Measurements from ENCODE around the gene MRPL20. TPM values are rescaled to one million over a fixed set of nuclear protein-coding genes. Genes with fewer than 3 reads are reported as not detected.
"Not testable (repeated sequence)": the region's sequence is repeated elsewhere in the genome, so short reads cannot be mapped to it uniquely, and the experiment has no call there.

MRPL20 gene
- total and polyA plus RNA-seq, 4 experiments from 2014 or later: 119 to 202 (median 147) TPM

- H3K36me3 Mint-ChIP-seq: no peaks in the 10 kb centered on the region
- H3K4me3 Mint-ChIP-seq: no peak overlapping the region
- Histone ChIP-seq H3K36me3 (ENCODE audit: insufficient read depth, low read length) (no peaks in the 10 kb centered on the region), H3K27ac (ENCODE audit: low read depth, low read length) (no peak overlapping the region), H3K9me3 (ENCODE audit: control insufficient read depth in 1 of 2, low read length in 2 of 2) (no peaks in the 10 kb centered on the region), H3K27me3 (ENCODE audit: insufficient read depth, low read length) (no peaks in the 10 kb centered on the region), H3K4me1 (ENCODE audit: insufficient read depth, low read length) (no peaks in the 10 kb centered on the region), H3K4me3 (ENCODE audit: low read length in 2 of 2) (no peak overlapping the region)
- ChIA-PET CTCF (ENCODE audit: partially characterized antibody) (no interaction called here), POLR2A (ENCODE audit: partially characterized antibody) (no interaction called here)
- H3K9me3 Mint-ChIP-seq: no peaks in the 10 kb centered on the region
- H3K4me1 Mint-ChIP-seq: peaks cover 0 to 8% (median under 1%) of the 10 kb centered on the region in 4 donors
- H3K27ac Mint-ChIP-seq: no peak overlapping the region
- intact Hi-C loops (cut with micrococcal nuclease): no loop called here
- H3K27me3 Mint-ChIP-seq: peaks cover 8 to 10% of the 10 kb centered on the region in 2 donors
- DNase-seq: peak in 1 of 5 donors; percentile 9
Observed at GRCh38 chr1:1419363-1419812, 12.3 kb upstream of the MRPL20 start.

- no peak overlapping the region for H3K4me3 ChIP-seq (ENCODE audit: low read length in 2 of 2)
- H3K27ac Mint-ChIP-seq: peak overlapping the region in 1 of 7 donors; percentile 36
- H3K4me1 ChIP-seq (ENCODE audit: insufficient read depth, low read length): no peaks in the 10 kb centered on the region
- no peaks in the 10 kb centered on the region for H3K36me3 Mint-ChIP-seq
- H3K27me3 ChIP-seq (ENCODE audit: insufficient read depth, low read length): no peaks in the 10 kb centered on the region
- no peak overlapping the region for H3K4me3 Mint-ChIP-seq
- peak in 1 of 5 donors; percentile 32 for DNase-seq
- CTCF ChIA-PET (ENCODE audit: partially characterized antibody): no interaction called here
- H3K27ac ChIP-seq (ENCODE audit: low read depth, low read length): no peak overlapping the region
- no peaks in the 10 kb centered on the region for H3K36me3 ChIP-seq (ENCODE audit: insufficient read depth, low read length)
- peaks cover 0 to 8% (median under 1%) of the 10 kb centered on the region in 4 donors for H3K4me1 Mint-ChIP-seq
- no peaks in the 10 kb centered on the region for H3K9me3 Mint-ChIP-seq
- peaks cover 8 to 10% of the 10 kb centered on the region in 2 donors for H3K27me3 Mint-ChIP-seq
- no peaks in the 10 kb centered on the region for H3K9me3 ChIP-seq (ENCODE audit: control insufficient read depth in 1 of 2, low read length in 2 of 2)
- intact Hi-C loops (cut with micrococcal nuclease): no loop called here
- POLR2A ChIA-PET (ENCODE audit: partially characterized antibody): no interaction called here
Observed at GRCh38 chr1:1418464-1419362, 11.6 kb upstream of the MRPL20 start.

- H3K27ac ChIP-seq (ENCODE audit: low read depth, low read length); H3K9me3 Mint-ChIP-seq; CTCF ChIA-PET (ENCODE audit: partially characterized antibody); H3K27me3 ChIP-seq (ENCODE audit: insufficient read depth, low read length); H3K4me3 ChIP-seq (ENCODE audit: low read length in 2 of 2); POLR2A ChIA-PET (ENCODE audit: partially characterized antibody); H3K27me3 Mint-ChIP-seq; DNase-seq; H3K36me3 ChIP-seq (ENCODE audit: insufficient read depth, low read length); H3K36me3 Mint-ChIP-seq; H3K4me3 Mint-ChIP-seq; H3K9me3 ChIP-seq (ENCODE audit: control insufficient read depth in 1 of 2, low read length in 2 of 2); H3K4me1 ChIP-seq (ENCODE audit: insufficient read depth, low read length); intact Hi-C loops (cut with micrococcal nuclease); H3K4me1 Mint-ChIP-seq: not testable (repeated sequence)
- H3K27ac Mint-ChIP-seq: peak overlapping the region in 2 of 7 donors; percentile 2 to 36
Observed at GRCh38 chr1:1417825-1418463, 10.9 kb upstream of the MRPL20 start.

GRCh38 chr1:1417396-1417795, 10.3 kb upstream of the MRPL20 start:
- H3K9me3 Mint-ChIP-seq; intact Hi-C loops (cut with micrococcal nuclease); H3K27ac Mint-ChIP-seq; H3K36me3 ChIP-seq (ENCODE audit: insufficient read depth, low read length); H3K4me1 ChIP-seq (ENCODE audit: insufficient read depth, low read length); H3K27me3 ChIP-seq (ENCODE audit: insufficient read depth, low read length); H3K4me3 ChIP-seq (ENCODE audit: low read length in 2 of 2); H3K9me3 ChIP-seq (ENCODE audit: control insufficient read depth in 1 of 2, low read length in 2 of 2); CTCF ChIA-PET (ENCODE audit: partially characterized antibody); H3K27me3 Mint-ChIP-seq; POLR2A ChIA-PET (ENCODE audit: partially characterized antibody); H3K4me1 Mint-ChIP-seq; DNase-seq; H3K36me3 Mint-ChIP-seq; H3K4me3 Mint-ChIP-seq; H3K27ac ChIP-seq (ENCODE audit: low read depth, low read length): not testable (repeated sequence)

- ChIA-PET POLR2A (ENCODE audit: partially characterized antibody) (no interaction called here), CTCF (ENCODE audit: partially characterized antibody) (interaction anchor here (1.2 kb wide), 1 partner anchor 8 kb away, joined by 3 read pairs; no protein-coding TSS in a partner anchor)
- DNase-seq: no peak
- Mint-ChIP-seq H3K4me1 (peaks cover 0 to 8% (median 1%) of the 10 kb centered on the region in 4 donors), H3K27me3 (peaks cover 0 to 7% of the 10 kb centered on the region in 2 donors), H3K36me3 (no peaks in the 10 kb centered on the region), H3K4me3 (no peak overlapping the region), H3K9me3 (peaks cover 0 to 3% (median 0%) of the 10 kb centered on the region in 8 donors), H3K27ac (no peak overlapping the region)
- no peaks in the 10 kb centered on the region for H3K36me3 ChIP-seq (ENCODE audit: insufficient read depth, low read length)
- no peak overlapping the region for H3K27ac ChIP-seq (ENCODE audit: low read depth, low read length)
- H3K4me1 ChIP-seq (ENCODE audit: insufficient read depth, low read length): no peaks in the 10 kb centered on the region
- no peaks in the 10 kb centered on the region for H3K9me3 ChIP-seq (ENCODE audit: control insufficient read depth in 1 of 2, low read length in 2 of 2)
- no peak overlapping the region for H3K4me3 ChIP-seq (ENCODE audit: low read length in 2 of 2)
- no peaks in the 10 kb centered on the region for H3K27me3 ChIP-seq (ENCODE audit: insufficient read depth, low read length)
- intact Hi-C loops (cut with micrococcal nuclease): no loop called here
Observed at GRCh38 chr1:1415751-1416150, 8.7 kb upstream of the MRPL20 start.

GRCh38 chr1:1412311-1412902, 5.3 kb upstream of the MRPL20 start:
- H3K27me3 Mint-ChIP-seq; H3K9me3 Mint-ChIP-seq; DNase-seq; POLR2A ChIA-PET (ENCODE audit: partially characterized antibody); H3K9me3 ChIP-seq (ENCODE audit: control insufficient read depth in 1 of 2, low read length in 2 of 2); H3K36me3 Mint-ChIP-seq; H3K4me3 ChIP-seq (ENCODE audit: low read length in 2 of 2); H3K27me3 ChIP-seq (ENCODE audit: insufficient read depth, low read length); H3K4me3 Mint-ChIP-seq; H3K27ac ChIP-seq (ENCODE audit: low read depth, low read length); H3K36me3 ChIP-seq (ENCODE audit: insufficient read depth, low read length); CTCF ChIA-PET (ENCODE audit: partially characterized antibody); intact Hi-C loops (cut with micrococcal nuclease): not testable (repeated sequence)
- H3K4me1 Mint-ChIP-seq: peaks cover 6 to 26% (median 12%) of the 10 kb centered on the region in 4 donors
- H3K4me1 ChIP-seq (ENCODE audit: insufficient read depth, low read length): peaks cover 16% of the 10 kb centered on the region
- H3K27ac Mint-ChIP-seq: peak overlapping the region in 1 of 7 donors; percentile 44

GRCh38 chr1:1411626-1412025, 4.5 kb upstream of the MRPL20 start:
- H3K27ac Mint-ChIP-seq: peak overlapping the region in 4 of 7 donors; percentile 29 to 80 (median 61)
- peaks cover 9 to 26% (median 16%) of the 10 kb centered on the region in 4 donors for H3K4me1 Mint-ChIP-seq
- Histone ChIP-seq H3K36me3 (ENCODE audit: insufficient read depth, low read length) (no peaks in the 10 kb centered on the region), H3K27ac (ENCODE audit: low read depth, low read length) (no peak overlapping the region), H3K4me1 (ENCODE audit: insufficient read depth, low read length) (peaks cover 16% of the 10 kb centered on the region), H3K9me3 (ENCODE audit: control insufficient read depth in 1 of 2, low read length in 2 of 2) (no peaks in the 10 kb centered on the region), H3K27me3 (ENCODE audit: insufficient read depth, low read length) (no peaks in the 10 kb centered on the region), H3K4me3 (ENCODE audit: low read length in 2 of 2) (no peak overlapping the region)
- H3K4me3 Mint-ChIP-seq: peak overlapping the region in 1 of 8 donors; percentile 33
- H3K27me3 Mint-ChIP-seq: no peaks in the 10 kb centered on the region
- intact Hi-C loops (cut with micrococcal nuclease): no loop called here
- H3K36me3 Mint-ChIP-seq: peaks cover 0 to 11% of the 10 kb centered on the region in 2 donors
- ChIA-PET POLR2A (ENCODE audit: partially characterized antibody) (interaction anchor here (1.1 kb wide), 1 partner anchor 9 kb away, joined by 3 read pairs; no protein-coding TSS in a partner anchor), CTCF (ENCODE audit: partially characterized antibody) (no interaction called here)
- peaks cover 0 to 3% (median 0%) of the 10 kb centered on the region in 8 donors for H3K9me3 Mint-ChIP-seq
- no peak for DNase-seq
